ENCODE data around the gene SLC52A3.
"Not testable (repeated sequence)": the region's sequence is repeated elsewhere in the genome, so short reads cannot be mapped to it uniquely, and the experiment has no call there.

SLC52A3 gene

DNA sequence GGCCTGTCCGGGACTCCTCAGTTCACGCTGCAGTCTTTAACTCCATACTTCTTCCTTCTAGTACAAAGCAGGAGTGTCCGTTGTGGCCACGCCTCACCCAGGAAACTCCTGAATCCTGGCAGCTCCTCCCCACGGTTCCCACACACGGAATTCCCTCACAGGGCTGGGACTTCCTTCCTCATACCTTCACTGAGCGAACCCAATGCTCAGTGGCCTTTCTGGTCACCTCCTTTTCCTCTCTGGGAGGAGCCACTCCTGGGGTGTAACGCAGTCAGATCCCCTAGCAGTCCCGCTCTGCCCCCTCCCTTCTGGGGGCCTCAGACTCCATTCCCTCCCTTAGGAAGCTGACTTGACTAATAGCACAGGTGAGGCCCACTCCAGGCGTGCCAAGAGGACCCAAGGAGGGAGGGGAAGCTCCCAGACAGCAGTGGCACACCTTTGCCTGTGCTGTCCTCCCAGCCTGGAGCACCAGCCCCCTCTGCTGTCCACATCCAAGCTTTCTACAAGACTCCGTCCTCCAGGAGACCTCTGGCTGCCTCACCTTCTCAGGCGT lies at the start of gene SLC52A3:
SLC52A3 (minus strand) TSS at position 75 of the 553 bp plus-strand sequence. CDS start 2,726 bp downstream, outside the sequence.
- no peak for DNase-seq (ENCODE audit: low read depth in 2 of 2)

DNA sequence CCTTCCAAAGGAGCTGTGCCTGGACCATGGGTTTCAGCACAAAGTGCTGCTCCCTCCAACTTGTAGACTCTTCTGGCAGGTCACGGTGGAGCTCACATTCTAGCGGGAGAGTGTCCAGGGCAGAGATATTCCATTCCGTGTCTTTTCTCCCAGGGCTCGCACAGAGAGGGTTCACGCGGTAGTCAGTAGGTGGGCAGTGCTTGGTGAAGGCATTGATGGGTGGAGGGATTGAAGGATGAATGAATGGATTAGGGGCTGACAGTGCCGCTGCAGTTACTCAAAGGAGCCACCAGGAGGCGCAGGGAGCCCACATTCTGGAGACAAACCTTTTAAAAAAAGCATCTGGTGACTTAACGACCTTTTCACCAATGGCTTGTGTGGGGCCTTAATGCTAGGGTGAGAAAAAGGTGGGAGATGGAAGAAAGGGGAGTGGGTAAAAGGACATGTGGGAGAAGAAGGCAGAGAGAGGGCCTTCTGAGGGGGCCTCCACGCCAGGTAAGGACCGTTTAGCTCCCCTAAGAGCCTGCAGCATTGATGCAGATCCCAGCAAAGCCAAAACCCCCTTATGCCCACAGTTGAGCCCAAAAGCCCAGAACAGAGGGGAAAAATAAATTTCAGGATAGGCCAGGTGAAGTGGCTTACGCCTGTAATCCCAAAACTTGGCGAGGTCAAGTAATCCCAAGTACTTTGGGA lies 47.8 kb upstream of the SLC52A3 start:
- no peak for DNase-seq (ENCODE audit: low read depth in 2 of 2)

DNA sequence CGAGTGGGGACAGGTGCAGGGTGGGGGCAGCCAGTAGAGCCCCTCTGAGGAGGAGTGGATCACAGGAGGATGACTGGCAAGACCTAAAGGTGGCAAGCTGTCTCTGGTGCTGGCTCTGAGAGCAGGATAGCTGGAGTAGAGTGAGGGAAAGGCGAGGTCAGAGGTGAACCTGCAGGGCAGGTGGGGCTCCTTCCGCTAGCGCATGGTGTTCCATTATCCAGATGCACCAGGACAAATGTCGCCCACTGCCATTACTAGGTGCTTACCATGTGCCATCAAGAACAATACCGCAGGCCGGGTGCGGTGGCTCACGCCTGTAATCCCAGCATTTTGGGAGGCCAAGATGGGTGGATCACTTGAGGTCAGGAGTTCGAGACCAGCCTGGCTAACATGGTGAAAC lies 46.9 kb upstream of the SLC52A3 start:
- no peak for DNase-seq (ENCODE audit: low read depth in 2 of 2)

DNA sequence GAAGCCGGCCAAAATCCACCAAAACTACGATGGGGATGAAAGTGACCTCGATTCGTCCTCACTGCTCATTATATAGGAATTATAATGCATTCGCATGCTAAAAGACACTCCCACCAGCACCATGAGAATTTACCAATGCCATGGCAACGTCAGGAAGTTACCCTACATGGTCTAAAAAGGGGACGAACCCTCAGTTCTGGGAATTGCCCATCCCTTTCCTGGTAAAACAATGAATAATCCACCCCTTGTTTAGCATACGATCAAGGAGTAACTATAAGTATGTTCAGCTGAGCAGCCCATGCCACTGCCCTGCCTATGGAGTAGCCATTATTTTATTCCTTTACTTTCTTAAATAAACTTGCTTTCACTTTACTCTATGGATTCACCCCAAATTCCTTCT lies 45.1 kb upstream of the SLC52A3 start:
- DNase-seq (ENCODE audit: low read depth in 2 of 2), result no peak

DNA sequence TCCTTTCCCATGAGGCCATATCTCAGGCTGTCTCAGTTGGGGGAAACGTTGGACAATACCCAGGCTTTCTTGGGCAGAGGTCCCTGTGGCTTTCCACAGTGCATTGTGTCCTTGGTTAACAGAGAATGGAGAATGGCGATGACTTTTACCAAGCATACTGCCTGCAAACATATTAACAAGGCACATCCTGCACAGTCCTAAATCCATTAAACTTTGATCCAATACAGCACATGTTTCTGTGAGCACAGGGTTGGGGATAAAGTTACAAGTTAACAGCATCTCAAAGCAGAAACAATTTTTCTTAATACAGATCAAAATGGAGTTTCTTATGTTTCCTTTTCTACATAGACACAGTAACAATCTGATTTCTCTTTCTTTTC lies 44.1 kb upstream of the SLC52A3 start:
- not testable (repeated sequence) for DNase-seq (ENCODE audit: low read depth in 2 of 2)

DNA sequence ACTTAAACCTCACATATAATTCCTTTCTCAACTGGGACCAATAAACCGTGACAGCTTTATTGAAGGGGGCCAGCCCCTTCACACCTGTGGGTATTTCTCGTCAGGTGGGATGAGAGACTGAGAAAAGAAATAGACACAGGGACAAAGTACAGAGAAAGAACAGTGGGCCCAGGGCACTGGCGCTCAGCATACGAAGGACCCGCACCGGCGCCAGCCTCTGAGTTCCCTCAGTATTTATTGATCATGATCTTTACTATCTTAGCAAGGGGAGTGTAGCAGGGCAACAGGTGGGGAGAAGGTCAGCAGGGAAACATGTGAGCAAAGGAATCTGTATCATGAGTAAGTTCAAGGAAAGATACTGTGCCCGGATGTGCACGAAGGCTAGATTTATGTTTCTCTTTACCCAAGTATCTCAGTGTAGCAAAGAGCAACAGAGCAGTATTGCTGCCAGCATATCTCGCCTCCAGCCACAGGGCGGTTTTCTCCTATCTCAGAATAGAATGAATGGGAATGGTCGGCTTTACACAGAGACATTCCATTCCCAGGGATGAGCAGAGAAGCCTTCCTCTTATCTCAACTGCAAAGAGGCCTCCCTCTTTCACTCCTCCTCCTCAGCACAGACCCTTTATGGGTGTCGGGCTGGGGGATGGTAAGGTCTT lies 43.6 kb upstream of the SLC52A3 start:
- DNase-seq (ENCODE audit: low read depth in 2 of 2), result not testable (repeated sequence)

DNA sequence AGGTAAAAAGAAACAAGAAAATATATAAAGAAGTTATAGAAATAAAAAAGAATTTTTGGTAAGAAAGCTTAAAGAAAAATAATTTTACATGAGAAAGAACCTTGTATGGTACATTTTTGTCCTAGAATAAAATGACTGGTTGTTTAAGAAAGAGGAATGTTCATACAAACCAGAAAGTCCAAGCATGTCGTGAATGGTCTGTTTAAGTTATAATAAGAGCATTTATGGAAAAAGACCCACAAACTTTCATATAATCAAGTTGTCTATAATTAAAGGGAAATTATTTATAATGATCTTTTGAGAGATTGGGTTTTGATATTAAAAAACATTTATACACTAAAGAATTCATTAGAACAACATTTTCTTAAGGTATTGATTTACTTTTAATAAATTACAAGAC lies 37.4 kb upstream of the SLC52A3 start:
- DNase-seq (ENCODE audit: low read depth in 2 of 2), result no peak

DNA sequence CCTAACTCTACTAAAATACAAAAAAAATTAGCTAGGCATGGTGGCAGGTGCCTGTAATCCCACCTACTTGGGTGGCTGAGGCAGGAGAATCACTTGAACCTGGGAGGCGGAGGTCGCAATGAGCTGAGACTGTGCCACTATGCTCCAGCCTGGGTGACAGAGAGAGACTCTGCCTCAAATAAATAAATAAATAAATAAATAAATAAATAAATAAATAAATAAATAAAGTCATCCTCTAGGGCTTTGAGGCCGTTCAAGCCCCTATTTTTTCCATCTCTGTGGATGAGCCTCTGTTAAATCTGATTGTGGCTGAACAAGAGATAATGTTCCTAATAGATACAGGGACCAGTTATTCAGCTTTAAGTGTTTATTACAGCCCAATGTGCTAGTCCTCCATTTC lies 33.4 kb upstream of the SLC52A3 start:
- DNase-seq (ENCODE audit: low read depth in 2 of 2), result no peak

DNA sequence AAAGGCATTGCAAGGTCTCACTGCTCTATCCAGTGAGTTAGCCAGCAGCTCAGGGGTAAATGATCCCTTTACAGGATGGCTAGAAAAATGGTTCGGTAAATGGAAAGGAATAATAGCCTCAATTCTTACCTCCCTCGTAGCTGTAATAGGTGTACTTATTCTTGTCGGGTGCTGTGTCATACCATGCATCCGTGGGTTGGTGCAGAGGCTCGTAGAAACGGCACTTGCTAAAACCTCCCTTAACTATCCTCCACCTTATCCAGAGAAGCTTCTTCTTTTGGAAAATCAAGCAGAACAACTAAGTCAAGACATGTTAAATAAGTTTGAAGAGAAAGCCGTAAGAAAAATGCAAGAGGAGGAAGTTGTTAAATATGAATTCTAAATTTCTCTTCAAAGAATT lies 31.7 kb upstream of the SLC52A3 start:
- not testable (repeated sequence) for DNase-seq (ENCODE audit: low read depth in 2 of 2)

DNA sequence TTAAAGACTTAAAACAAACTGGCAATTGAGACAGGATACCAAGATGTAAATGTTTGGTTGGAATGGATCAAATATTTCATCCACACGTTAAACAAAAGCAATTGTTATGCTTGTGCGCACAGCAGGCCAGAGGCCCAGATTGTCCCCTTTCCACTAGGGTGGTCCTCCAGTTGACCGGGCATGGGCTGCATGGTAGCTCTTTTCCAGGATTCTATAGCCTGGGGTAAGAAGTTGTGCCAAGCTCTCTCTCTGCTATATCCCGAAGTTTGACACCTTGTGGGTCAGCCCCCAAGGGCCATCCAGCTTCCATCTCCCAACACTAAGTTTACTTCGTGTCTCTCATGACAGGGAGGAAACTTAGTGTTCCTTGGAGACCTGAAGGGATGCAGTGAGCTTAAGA lies 30.4 kb upstream of the SLC52A3 start:
- not testable (repeated sequence) for DNase-seq (ENCODE audit: low read depth in 2 of 2)

DNA sequence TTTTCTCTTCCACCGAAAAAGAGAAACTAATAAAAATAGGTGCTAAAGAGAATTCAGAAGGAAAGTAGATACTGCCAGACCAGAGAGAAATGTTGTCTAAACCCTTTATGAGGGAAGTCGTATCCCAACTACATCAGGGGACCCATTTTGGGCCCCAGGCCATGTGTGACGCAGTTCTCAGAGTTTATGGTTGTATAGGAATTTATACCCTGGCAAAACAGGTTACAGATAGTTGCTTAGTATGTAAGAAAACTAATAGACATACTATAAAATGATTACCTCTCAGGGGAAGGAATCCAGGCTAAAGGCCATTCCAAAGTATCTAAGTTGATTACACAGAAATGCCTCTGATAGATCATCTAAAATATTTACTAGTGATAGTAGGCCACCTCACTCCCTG lies 28.6 kb upstream of the SLC52A3 start:
- no peak for DNase-seq (ENCODE audit: low read depth in 2 of 2)

DNA sequence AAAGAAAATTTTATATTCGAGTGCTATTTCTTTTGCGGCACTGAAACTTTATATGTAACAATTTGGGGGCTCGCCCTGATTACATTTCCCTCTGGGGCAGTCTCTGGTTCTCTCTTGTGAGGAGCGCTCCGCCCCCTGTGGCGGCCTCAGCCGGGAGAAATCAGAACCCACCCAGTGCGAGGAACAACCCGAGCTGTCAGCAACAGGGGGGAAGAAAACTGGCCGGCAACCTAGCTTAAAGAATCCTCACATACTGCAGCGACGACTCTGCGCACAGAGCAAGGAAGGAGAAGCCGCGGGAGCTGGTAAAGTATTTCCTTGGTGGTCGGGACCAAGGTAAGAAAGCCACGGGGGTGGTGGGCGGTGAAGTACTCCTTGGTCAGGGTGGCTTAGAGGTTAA lies 23.9 kb upstream of the SLC52A3 start:
- DNase-seq (ENCODE audit: low read depth in 2 of 2), result no peak

DNA sequence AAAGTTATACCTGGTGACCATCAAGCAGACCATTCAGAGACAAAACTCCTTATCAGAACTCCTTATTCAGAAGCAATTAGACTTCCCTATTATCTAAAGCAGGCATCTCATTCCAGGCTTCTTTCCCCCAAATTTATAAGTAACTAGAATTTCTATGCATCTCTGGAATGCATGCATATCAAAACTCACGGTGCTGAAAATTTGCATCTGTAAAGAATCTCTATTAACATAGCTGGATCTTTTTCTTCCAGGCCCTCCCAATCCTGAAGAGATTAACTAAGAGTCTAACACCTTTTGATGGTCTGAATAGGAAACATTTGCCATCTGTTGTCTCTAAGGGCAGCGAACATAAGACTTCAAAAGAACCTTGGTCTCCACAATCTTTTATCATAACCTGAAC lies 22.8 kb upstream of the SLC52A3 start:
- no peak for DNase-seq (ENCODE audit: low read depth in 2 of 2)

DNA sequence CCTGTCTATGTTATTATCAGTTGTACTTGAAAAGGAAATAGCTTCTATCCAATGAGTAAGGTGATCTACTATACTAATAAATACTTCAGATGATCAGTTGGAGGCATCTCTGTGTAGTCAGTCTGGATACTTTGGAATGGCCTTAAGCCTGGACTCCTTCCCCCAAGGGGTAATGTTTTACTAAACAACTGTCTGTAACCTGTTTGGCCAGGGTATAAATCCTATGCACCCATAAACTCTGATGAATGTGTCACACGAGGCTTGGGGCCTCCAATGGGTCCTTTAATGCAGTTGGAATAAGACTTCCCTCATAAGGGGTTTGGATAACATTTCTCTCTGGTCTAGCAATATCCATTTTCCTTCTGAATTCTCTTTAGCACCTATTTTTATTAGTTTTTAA lies 19.5 kb upstream of the SLC52A3 start:
- DNase-seq (ENCODE audit: low read depth in 2 of 2), result no peak

DNA sequence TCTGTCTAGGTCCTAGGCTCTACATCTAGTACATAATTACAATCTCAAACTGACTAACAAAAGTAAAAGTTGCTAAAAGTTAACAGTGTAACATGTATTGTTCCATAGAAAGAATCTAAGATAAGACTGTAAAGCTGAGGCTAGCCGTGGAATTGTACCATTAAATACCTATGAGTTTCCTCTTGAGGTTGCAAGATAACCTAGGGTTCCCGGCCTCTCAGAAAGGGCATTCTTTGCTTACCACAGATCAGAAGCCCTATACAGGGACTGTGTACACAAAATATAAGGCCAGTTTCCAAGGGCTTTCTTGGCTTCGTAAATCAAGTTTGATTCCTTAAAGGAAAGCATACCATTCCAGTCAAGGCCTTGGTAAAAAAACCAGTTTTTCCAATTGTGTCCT lies 11.5 kb upstream of the SLC52A3 start:
- no peak for DNase-seq (ENCODE audit: low read depth in 2 of 2)

DNA sequence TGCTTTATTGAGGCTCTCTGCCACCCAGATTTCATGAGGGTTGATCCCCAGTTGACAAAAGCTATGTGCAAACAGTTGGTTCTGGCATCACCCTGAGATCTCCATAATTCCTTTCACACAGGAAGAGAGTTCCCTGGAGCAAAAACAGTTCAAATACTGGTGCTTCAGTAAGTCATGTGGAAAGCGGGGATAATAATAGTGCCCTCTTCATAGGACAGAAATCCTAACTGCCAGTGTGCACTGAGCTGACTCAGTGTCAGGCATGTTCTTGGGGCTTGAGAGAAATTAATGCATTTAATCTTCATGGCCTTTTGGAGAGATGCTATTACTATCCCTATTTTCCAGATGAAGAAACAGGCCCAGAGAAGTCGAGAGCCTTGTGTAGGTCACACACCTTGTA lies 7.9 kb upstream of the SLC52A3 start:
- DNase-seq (ENCODE audit: low read depth in 2 of 2), result no peak

DNA sequence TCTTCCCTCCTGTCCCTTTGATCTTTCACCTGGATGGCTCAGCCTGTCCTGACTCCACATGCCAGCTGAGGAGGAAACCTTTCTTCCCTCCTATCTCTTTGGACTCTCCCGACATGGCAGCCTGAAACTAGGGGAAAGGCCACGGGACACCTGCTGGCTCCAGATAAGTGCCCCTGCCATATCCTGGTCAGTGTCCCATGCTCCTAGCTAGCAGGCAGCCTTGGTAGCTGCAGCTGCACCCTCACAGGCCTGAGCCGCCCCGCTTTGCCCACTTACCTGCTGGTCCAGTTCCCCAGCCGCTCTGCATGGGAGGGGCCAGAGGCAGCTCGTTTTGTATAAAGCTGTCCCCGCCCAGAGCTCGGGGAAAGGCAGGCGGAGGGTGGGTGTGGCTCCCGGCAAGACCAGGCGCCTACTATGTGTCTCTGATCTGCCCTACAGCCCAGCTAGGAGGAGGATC lies 7.4 kb upstream of the SLC52A3 start:
- no peak for DNase-seq (ENCODE audit: low read depth in 2 of 2)

DNA sequence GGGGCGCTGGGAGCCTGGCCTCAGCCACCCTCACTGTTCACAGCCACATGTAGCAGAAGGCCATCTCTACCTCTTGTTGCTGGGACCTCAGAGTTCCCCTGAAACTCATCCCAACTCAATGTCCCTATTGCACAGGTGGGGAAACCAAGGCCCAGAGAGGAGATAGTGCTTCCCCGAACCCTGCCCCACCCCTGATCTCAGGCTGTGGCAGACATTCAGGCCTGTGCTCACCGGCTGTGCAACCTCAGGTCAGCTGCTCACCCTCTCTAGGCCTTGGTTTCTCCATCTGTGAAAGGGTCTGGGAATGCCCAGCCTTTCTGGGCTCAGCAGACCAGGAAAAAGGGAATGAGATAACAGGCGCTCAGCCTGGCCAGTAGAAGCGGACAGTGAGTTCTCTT lies 6.4 kb upstream of the SLC52A3 start:
- no peak for DNase-seq (ENCODE audit: low read depth in 2 of 2)

DNA sequence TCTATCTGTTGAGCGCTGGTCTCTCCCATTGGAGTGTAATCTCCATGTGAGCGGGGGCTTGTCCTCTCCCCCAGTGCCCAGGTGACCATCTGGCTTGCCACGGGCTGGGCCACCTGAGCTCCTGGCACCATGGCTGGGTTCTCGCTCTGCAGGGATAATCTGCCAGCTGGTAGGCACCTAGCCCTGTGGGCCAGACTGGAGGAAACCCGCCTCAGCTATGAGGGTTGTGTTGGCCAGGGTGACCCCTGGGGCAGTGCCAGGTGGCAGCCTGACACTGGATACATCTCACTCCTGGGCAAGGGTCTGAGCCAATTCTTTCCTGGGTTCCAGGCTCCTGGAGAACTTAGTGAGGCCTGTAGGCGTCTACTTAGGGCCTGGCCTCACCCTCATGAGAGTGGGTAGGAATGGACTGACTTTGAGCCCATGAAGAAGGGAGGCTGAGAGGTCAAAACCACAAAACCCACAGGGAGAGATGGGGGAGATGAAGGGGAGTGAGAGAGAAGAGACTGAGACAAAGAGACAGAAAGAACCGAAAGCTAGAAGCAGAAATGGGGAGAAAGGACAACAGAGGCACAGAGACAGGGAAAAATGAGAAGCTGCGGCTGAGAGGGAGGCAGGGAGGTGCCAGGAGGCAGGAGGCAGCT lies 5.8 kb upstream of the SLC52A3 start:
- DNase-seq (ENCODE audit: low read depth in 2 of 2), result no peak

DNA sequence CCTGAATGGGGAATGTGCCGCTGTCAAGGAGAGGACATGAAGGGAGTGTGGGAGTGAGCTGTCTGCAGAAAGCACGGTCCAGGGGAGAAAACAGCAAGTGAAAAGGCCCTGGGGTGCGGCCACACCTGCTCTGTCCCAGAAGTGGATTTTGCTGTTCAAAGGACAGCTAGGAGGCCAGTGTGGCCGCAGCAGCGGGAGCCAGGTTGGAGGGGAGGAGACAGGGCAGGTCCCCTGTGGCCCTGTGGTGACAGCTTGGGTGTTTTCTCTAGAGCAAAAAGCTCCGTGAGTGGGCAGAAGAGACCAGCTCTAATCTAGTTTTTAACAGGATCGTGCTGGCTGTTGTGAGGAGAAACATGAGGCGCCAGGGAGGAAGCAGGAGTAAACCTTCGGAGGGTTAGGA lies 4.5 kb upstream of the SLC52A3 start:
- DNase-seq (ENCODE audit: low read depth in 2 of 2), result no peak

DNA sequence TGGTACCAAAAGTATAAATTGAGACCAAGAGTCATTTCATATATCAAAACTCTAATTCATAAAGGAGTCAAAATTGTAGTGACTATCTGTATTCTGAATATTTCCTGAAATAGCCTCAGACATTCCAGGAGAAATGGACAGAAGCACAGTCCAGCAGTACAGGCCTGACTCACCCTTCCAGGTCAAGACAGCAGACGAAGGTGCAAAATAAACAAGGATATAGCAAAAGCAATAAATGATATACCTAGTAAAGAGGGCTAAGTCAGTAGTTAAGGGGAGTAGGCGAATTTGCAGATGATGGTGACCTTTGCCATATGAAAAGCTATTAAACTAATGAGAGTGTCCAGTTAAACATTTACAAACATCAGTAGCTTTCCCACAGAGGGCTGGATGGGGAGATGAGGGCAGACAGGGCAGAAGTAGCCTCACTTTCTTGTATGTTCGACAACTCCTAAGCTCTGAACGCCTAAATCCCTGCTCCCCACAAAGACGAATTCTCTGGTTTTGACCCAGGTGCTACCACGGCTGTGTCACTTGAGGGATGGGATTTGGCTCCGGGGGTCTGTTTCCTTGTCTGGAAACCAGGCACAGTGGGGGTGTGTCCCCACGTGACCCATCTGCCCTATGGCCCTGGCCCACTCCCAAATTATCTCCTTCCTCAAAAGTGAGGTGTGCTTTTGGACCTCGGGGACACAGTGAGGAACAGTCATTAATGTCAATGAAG lies 3.6 kb upstream of the SLC52A3 start:
- no peak for DNase-seq (ENCODE audit: low read depth in 2 of 2)

DNA sequence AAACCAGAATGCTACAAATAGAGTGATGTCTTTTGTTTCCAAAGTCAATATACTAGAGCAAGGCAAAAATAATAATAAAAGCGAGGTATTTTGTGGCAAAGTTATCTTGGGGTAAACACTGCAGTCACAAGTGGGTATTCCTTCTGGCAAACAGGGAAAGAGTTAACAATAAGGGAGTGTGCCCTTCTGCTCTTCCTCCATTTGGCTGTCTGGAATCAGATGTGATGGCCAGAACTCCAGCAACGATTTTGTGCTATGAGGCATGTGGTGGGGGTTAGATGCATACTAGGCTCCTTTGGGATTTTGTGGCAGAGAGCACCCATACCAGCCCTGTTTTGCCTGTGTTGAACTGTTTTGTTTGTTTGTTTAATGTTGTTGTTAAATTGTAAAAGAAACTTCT lies 2.4 kb upstream of the SLC52A3 start:
- no peak for DNase-seq (ENCODE audit: low read depth in 2 of 2)
